Astrocyte of the hippocampus (primary cell): ENCODE data around the gene CLDN16.
A peak's percentile ranks its signal among the peaks of the same experiment; 100 is the strongest.

ENCODE experiments used
- DNase-seq: peaks from one replicate; pipeline ENCODE4 v3.0.0; 2011; ENCODE audit warnings: low read depth, low spot score

CLDN16 gene

DNA sequence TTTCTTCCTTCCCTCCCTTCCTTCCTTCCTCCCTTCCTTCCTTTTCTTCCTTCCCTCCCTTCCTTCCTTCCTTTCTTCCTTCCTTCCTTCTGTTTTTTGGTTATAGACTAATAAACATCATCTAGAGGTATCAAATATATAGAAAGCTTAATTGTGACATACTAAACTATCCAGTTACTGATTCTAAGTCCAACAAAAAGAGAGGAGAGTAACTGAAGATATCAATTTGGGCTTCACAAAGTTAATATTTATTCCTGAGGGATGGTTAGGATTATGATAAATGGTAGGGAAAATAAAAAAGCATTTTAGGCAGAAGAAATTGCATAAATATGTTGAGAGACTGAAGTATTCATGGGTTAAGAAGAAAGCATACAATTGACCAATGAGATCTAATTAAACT is 7.8 kb upstream of the CLDN16 start:
- DNase-seq: no peak

GRCh38 chr3:190381441-190381840 is 6.5 kb upstream of the CLDN16 start:
- no peak for DNase-seq

- DNase-seq: peak; percentile 69
Observed at GRCh38 chr3:190382082-190382481, 5.9 kb upstream of the CLDN16 start.

DNA sequence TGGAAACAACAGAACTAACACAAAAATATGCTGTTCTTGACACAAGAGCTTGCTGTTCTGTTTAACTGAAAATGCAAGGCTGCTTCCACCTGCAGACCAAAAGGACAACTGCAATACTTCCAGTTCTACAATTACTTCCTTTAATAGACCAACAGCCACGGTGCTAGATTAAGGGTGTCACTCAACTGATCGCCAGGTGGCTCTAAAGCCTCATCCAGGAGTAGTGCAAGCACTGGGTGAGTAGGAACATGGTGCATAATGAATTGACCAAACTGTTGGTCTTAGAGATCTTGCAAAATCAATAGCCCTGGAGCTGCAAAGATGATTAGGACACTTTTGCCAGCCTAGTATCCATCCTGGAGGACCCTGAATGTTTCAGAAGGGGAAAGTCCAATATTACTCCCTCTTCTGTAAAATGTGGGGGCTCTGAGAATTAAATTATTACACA is 3.6 kb upstream of the CLDN16 start:
- DNase-seq: peak; percentile 64

DNA sequence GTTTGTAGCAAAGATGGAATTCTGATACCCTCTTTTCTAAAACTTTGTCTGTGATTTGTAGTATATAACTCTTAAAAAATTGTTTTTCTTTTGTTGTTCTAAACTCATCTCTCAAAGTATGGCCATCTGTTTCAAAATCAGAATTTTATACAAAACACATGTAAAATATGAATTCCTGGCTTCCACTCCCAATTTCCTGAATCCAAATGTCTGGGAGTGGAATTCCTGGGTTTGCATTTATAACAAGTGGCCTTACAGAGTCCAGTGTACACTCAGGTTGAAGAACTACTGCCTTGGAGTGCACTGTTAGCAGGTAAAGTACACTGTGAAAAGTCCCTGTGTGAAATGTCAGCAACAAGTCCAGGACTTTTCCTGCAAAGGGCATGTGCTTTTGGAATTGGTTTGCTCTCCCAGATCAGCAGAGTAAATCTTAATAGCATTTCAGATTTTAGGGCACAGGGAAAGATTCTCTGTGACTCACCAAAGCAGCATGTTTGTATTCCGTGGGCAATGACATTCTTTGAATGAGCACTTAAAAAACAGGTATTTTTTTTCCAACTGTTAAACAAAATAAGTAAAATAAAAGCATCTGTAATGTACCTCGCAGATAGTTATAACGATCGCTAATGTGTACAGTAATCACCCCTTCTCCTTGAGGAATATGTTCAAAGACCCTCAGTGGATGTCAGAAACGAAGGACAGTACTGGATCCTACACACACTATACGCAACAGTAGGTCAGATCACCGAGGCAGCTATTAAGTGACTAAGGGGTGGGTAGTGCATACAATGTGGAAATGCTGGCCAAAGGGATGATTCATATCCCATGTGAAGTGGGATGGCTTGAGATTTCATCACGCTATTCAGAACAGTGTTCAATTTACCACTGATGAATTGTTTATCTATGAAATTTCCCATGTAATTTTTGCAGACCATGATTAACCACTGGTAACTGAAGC is 2.0 kb upstream of the CLDN16 start:
- DNase-seq: peak; percentile 89

DNA sequence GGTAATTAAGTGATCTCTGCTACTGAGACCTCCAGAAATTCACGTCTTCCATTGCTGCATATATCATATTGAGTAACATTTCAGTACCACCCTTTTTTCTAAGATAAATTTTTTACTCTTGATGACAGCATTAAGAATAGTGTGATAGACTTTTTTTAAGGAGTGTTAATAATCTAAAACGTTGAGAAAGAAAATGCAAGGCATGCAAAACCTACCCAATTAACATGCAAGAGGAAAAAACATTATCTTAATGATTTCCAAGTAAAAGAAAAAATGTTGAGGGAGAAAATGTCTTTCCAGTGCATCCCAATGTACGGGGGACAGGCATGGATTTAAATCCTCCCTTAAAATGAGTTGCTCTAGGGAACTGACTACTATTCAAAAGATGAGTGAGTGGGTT is 740 bp downstream of the CLDN16 start:
- no peak for DNase-seq

DNA sequence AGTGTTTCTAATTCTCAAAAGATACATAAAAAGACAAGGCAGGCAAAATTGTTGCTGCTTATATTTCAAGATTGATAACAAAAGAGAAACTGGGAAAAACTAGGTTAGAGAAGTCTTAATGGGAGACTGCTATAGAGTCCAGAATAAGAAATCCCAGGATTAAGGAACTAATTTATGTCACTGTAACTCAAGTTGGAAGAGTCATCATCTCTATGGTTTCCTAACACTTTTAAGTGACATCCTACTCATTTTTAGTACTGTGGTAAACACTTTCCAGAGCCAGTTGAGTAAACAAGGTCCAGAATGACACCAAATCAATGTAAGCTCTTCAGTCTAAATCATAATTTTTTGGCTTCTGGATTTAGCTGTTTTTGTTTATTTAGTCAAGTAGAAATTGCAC is 8.0 kb downstream of the CLDN16 start:
- DNase-seq: no peak

- DNase-seq: no peak
Observed at GRCh38 chr3:190397889-190398288, 9.9 kb downstream of the CLDN16 start.

DNA sequence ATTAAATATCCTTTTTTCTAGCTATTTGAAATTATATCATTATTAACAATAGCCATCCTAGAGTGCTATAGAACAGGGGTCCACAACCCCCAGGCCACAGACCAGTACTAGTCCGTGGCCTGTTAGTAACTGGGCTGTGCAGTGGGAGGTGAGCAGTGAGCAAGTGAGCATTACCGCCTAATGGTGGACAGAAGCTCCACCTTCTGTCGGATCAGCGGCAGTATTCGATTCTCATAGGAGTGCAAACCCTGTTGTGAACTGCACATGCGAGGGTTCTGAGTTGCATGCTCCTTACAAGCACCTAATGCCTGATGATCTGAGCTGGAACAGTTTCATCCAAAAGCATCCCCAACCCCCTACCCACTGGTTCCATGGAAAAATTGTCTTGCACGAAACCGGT is 11.7 kb downstream of the CLDN16 start:
- DNase-seq: no peak

GRCh38 chr3:190401963-190402362 is 14.0 kb downstream of the CLDN16 start:
- DNase-seq: no peak

DNA sequence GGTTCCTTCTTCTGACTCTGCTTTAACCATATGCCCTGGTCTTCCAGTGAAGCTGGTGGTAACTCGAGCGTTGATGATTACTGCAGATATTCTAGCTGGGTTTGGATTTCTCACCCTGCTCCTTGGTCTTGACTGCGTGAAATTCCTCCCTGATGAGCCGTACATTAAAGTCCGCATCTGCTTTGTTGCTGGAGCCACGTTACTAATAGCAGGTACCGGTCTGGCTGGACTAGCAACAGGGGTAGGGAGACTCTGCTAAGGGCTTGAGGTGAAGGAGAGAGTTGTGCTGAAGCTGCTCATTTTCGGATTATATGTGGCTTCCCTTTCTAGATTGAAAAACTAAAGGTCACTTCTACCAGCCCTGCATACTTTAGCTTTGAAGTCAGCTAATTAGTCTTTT is 16.8 kb downstream of the CLDN16 start:
- DNase-seq: no peak

DNA sequence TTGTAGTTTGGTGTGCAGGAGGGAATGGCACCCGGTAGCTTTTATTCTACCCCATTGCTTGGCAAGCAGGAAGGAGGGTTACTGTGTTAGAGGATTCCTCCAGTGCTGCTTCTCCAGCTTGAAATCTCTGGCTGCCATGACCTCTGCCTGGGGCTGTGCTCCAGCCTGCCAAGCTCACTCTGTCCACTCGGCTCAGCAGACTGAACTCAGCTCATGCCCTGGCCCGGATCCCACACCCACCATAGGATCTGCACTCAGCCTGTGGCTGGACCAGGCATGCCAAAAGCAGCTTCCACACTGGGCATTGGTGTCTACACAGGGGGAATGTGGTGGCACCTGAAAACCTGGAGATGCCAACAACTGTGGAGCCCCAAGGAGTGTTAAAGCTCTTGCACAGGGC is 26.3 kb downstream of the CLDN16 start:
- DNase-seq: no peak

DNA sequence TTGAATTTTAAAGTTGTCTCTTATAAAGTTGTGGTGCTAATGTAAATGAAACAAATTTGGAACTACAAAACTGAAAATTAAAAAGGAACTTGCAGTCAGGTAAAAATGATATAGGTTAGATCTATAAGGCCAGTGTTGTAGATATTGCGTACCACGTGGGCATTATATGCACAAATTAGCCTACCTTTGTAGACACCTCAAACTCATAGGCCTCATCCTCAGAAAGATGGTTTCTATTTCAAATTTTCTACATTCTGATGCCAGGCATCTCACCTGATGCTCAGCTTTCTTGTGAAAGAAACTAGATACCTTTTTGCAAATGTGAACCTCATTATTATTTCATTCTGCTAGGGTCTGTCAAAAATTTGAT is 36.1 kb downstream of the CLDN16 start:
- no peak for DNase-seq

- DNase-seq: peak; percentile 76
Observed at GRCh38 chr3:190424478-190425439, 36.8 kb downstream of the CLDN16 start.

- no peak for DNase-seq
Observed at GRCh38 chr3:190425833-190426232, 37.9 kb downstream of the CLDN16 start.

DNA sequence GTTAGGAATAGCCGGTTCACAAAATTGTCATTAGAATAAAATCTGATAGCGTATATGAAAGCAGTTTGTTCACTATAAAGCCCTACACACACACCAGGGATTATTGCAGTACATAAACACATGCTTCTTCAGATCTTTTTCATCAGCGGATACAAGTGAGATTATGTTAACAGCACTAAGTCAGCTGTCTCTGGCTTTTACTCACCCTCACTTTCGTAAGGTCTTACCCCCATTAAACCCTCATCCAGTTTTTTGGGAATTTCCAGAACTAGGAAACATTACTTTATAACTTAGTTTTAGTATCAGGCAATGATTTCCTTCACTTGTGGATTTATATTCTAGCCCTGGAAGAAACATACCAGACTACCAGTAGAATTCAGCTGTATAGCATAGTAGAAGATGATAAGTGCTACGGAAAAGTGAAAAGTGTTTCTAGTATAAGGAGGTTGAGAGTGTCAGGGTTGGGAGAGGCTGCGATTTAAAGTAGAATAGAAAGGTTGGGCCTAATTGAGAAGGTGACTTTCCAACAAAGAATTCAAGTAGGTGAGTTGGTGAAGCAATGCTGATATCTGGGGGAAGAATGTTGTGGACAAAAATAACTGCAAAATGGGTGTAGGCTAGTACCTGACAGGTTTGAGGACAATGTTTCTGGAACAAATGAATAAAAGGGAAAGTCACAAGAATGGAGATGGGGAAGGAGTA is 39.0 kb downstream of the CLDN16 start:
- DNase-seq: no peak

GRCh38 chr3:190429681-190430080 is 41.7 kb downstream of the CLDN16 start:
- no peak for DNase-seq

GRCh38 chr3:190430906-190431305 is 42.9 kb downstream of the CLDN16 start:
- DNase-seq: no peak

DNA sequence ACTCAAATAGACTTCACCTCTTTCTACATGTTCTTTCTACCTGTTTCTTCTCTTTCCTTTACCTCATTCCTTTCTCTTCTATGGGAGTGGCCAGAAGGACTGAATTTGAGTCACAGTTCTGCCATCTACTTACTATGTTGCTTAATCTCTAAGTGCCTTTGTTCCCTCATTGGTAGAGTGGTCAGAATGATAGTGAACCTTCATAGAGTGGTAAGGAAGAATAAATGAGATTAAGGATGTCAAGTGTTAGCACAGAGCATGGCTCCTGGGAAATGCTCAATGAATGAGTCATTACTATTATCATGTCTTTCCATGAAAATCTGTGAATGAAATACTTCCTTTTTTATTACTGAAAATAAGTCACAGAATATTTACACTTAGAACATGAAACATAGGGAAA is 44.3 kb downstream of the CLDN16 start:
- DNase-seq: no peak

DNA sequence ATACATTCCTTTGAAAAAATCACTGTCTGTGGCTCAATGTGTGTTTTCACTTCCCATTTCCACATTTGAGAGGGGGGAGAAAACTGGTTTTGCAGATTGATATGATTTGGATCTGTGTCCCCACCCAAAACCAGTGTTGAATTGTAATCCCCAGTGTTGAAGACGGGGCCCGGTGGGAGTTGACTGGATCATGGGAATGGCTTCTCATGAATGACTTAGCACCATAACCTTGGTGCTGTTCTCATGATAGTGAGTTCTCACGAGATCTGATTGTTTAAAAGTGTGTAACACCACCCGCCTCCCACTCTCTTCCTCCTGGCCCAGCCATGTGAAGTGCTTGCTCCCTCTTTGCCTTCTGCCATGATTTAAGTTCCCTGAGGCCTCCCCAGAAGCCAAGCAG is 45.7 kb downstream of the CLDN16 start:
- no peak for DNase-seq

DNA sequence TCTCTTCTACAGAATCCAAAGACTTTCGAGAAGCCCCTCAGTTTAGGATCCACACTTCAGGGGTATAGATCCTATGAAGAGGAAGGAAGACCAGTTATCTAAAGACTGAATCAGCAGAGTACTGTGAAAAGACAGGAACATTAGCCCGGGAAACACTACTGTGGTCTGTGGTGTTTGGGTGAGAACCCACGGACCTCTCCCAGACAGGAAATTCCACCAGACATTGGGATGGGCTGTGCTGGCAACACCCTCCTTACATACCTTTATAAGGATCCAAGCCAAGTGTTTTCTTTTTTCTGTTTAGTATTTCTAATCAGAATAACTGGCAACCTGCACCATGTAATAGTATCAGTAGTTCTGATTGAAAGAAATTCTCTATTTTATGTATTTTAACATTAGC is 47.7 kb downstream of the CLDN16 start:
- DNase-seq: peak; percentile 50

- DNase-seq: no peak
Observed at GRCh38 chr3:190436331-190436730, 48.4 kb downstream of the CLDN16 start.
